Islet precursor cell (in vitro differentiated cells): ENCODE measurements around the gene BAHD1.

ENCODE experiments used
- DNase-seq: peaks from one replicate; pipeline ENCODE4 v3.0.0-alpha.2; 2018

The BAHD1 gene

GRCh38 chr15:40506964-40507571 lies 66.3 kb downstream of the BAHD1 start:
- peak; percentile 95 for DNase-seq

GRCh38 chr15:40508216-40508615 lies 67.5 kb downstream of the BAHD1 start:
- no peak for DNase-seq

GRCh38 chr15:40510201-40510600 lies 69.4 kb downstream of the BAHD1 start:
- no peak for DNase-seq

- no peak for DNase-seq
Measured at GRCh38 chr15:40511093-40511471, 70.3 kb downstream of the BAHD1 start.

- peak; percentile 89 for DNase-seq
Measured at GRCh38 chr15:40511472-40512133, 70.8 kb downstream of the BAHD1 start.

GRCh38 chr15:40512440-40512839 lies 71.7 kb downstream of the BAHD1 start:
- no peak for DNase-seq

- DNase-seq: no peak
Measured at GRCh38 chr15:40513609-40514008, 72.9 kb downstream of the BAHD1 start.

- no peak for DNase-seq
Measured at GRCh38 chr15:40516322-40516721, 75.6 kb downstream of the BAHD1 start.
